ENCODE data around the gene LYPLA2.

DNA sequence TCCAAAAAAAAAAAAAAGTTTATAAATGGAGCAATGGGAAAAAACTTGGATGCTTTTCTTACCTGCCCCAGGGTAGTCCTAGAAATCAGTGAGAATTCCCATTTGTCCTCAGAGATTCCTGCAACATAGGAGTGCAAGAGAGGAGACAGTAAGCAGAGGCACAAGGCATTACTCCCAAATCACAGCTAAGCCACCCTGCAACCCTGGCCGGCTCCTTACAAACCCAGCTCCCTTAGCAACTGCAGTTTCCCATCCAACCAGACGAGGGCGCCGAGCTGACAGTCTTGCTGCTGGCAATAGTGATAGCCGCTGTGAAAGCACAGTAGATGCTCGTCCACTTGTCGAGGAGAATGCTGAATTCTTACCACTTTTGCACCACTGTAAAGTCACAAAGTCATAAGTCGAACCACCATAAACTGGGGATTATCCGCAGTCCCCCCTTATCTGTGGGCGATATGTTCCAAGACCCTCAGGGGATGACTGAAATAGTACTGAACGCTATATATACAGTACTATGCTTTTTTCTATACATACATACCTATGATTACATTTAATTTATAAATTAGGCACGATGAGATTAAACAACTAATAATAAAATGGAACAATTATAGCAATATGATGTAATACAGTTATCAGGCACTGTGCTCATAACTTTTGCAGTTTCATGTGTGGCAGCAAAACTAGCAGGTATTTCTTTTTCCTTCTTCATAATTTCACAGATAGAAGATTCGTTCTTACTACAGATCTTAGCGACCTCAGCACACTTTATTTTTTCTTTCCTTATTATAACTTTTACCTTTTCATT is 18.7 kb upstream of the LYPLA2 start:
- TF ChIP-seq, protein P1, sequence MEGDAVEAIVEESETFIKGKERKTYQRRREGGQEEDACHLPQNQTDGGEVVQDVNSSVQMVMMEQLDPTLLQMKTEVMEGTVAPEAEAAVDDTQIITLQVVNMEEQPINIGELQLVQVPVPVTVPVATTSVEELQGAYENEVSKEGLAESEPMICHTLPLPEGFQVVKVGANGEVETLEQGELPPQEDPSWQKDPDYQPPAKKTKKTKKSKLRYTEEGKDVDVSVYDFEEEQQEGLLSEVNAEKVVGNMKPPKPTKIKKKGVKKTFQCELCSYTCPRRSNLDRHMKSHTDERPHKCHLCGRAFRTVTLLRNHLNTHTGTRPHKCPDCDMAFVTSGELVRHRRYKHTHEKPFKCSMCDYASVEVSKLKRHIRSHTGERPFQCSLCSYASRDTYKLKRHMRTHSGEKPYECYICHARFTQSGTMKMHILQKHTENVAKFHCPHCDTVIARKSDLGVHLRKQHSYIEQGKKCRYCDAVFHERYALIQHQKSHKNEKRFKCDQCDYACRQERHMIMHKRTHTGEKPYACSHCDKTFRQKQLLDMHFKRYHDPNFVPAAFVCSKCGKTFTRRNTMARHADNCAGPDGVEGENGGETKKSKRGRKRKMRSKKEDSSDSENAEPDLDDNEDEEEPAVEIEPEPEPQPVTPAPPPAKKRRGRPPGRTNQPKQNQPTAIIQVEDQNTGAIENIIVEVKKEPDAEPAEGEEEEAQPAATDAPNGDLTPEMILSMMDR (conservative IDR thresholded peaks at IDR 0.05 in 1 of 2, IDR thresholded peaks at IDR 0.05 in 1 of 2; ENCODE audit: extremely low read depth in 1 of 2, insufficient read depth in 1 of 2, low read depth in 1 of 2, low read length in 2 of 2), result peak; percentile 97 to 99
- no peak for TF ChIP-seq EZH2 (IDR thresholded peaks at IDR 0.05; ENCODE audit: borderline replicate concordance, low read length)

All from mammary epithelial cell (primary cell).